Limb (tissue), 2 donors: ENCODE results near the gene CTBP1.

Experiments
- DNase-seq, 2 donors: peaks; one replicate each; pipeline ENCODE4 v3.0.0-alpha.2; 2016; ENCODE audit errors: extremely low spot score in 2 of 2

Gene CTBP1

GRCh38 chr4:1211891-1212545, 36.9 kb downstream of the CTBP1 start:
- DNase-seq, result peak in 1 of 2 donors; percentile 10

- DNase-seq, result peak in 1 of 2 donors; percentile 12
Observed at GRCh38 chr4:1211371-1211770, 37.6 kb downstream of the CTBP1 start.

- peak in 1 of 2 donors; percentile 25 for DNase-seq
Observed at GRCh38 chr4:1210971-1211370, 38.0 kb downstream of the CTBP1 start.

GRCh38 chr4:1210241-1210841, 38.6 kb downstream of the CTBP1 start:
- DNase-seq, result peak in 1 of 2 donors; percentile 30

GRCh38 chr4:1209821-1210220, 39.1 kb downstream of the CTBP1 start:
- peak in 1 of 2 donors; percentile 55 for DNase-seq

- peak in 1 of 2 donors; percentile 34 for DNase-seq
Observed at GRCh38 chr4:1208970-1209704, 39.8 kb downstream of the CTBP1 start.

GRCh38 chr4:1208266-1208961, 40.5 kb downstream of the CTBP1 start:
- no peak for DNase-seq

- peak; percentile 61 to 62 for DNase-seq
Observed at GRCh38 chr4:1207603-1208265, 41.2 kb downstream of the CTBP1 start.

GRCh38 chr4:1207157-1207470, 41.8 kb downstream of the CTBP1 start:
- peak in 1 of 2 donors; percentile 29 for DNase-seq

- DNase-seq, result no peak
Observed at GRCh38 chr4:1206299-1207156, 42.4 kb downstream of the CTBP1 start.

- peak in 1 of 2 donors; percentile 26 for DNase-seq
Observed at GRCh38 chr4:1205586-1206298, 43.2 kb downstream of the CTBP1 start.

GRCh38 chr4:1204828-1205585, 43.9 kb downstream of the CTBP1 start:
- peak in 1 of 2 donors; percentile 26 for DNase-seq

- DNase-seq, result no peak
Observed at GRCh38 chr4:1204286-1204827, 44.6 kb downstream of the CTBP1 start.

- peak in 1 of 2 donors; percentile 27 for DNase-seq
Observed at GRCh38 chr4:1203026-1203616, 45.8 kb downstream of the CTBP1 start.

- DNase-seq, result peak in 1 of 2 donors; percentile 22
Observed at GRCh38 chr4:1202526-1203011, 46.4 kb downstream of the CTBP1 start.

GRCh38 chr4:1201851-1202525, 46.9 kb downstream of the CTBP1 start:
- DNase-seq, result peak in 1 of 2 donors; percentile 26

GRCh38 chr4:1200425-1201035, 48.4 kb downstream of the CTBP1 start:
- peak; percentile 81 for DNase-seq
